ENCODE data around the gene PTPRN2.

The PTPRN2 gene

DNA sequence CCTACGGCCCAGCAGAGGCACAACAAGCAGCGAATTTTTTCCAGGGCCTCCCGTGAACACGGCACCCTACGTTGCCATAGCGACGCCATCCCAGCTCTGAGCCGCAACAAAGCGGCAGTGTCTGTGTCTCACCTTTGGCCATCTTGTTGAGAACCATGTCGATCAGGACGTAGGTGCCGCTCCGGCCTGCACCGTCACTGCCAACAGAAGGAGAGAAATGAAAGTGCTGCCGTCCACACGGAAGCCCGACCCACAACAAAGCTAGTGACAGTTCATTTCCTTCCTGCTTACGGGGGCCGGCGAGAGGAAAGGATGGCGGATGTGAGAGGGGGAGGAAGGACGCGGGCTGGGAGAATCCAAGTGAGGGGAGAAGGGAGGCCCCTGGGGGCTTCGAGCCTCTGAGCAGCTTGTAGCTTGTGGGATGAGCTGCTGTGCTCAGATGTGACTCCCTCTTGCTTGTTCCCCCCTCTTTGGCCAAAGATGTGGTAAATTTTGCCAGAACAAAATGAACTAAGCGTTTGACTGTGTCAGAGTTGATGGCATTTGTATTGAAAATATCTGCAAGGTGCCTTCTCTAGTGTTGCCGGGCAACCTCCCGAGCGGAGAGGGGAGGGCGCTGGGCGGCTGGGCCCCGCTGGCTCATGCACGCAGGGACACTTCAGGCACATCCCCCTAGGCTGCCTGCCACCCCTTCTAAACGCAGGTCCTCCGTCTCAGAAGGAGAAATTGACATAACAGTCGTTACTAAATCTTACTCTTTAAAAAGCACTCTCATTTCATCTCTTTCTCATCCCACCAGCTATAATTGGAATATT is 1018.6 kb downstream of the PTPRN2 start:
- H3K27ac ChIP-seq: no peak overlapping the region
- no peak for TF ChIP-seq ZFX (IDR thresholded peaks at IDR 0.05; ENCODE audit: borderline replicate concordance)
- TF ChIP-seq CTCF (IDR thresholded peaks at IDR 0.05): no peak

- no peak overlapping the region for H3K27ac ChIP-seq
- TF ChIP-seq ZFX (IDR thresholded peaks at IDR 0.05; ENCODE audit: borderline replicate concordance) (no peak), CTCF (IDR thresholded peaks at IDR 0.05) (no peak)
These were observed 1019.4 kb downstream of the PTPRN2 start for GRCh38 chr7:157568106-157568769.

DNA sequence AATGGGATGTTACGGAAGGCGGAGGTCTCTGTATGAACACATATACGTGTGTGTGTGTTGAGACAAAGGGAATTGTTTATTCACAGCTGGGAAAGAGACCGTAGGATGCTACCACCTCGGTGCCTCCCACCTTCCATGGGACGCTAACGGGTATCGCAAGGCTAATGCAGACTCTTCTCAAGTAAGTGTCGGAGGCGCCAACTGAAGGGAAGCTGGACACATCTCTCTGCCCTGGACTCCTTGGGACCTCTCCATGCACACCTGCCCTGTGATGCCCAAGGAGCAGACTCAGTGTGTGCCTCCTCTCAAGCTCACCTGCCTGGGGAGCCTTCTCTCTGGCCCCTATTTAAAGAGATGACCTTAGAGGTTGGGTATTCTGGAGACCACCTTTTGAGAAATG is 1020.0 kb downstream of the PTPRN2 start:
- H3K27ac ChIP-seq: no peak overlapping the region
- TF ChIP-seq CTCF (IDR thresholded peaks at IDR 0.05) (no peak), ZFX (IDR thresholded peaks at IDR 0.05; ENCODE audit: borderline replicate concordance) (no peak)

- TF ChIP-seq ZFX (IDR thresholded peaks at IDR 0.05; ENCODE audit: borderline replicate concordance): no peak
- no peak for TF ChIP-seq CTCF (IDR thresholded peaks at IDR 0.05)
- no peak overlapping the region for H3K27ac ChIP-seq
These were observed 1021.0 kb downstream of the PTPRN2 start for GRCh38 chr7:157566631-157567006.

DNA sequence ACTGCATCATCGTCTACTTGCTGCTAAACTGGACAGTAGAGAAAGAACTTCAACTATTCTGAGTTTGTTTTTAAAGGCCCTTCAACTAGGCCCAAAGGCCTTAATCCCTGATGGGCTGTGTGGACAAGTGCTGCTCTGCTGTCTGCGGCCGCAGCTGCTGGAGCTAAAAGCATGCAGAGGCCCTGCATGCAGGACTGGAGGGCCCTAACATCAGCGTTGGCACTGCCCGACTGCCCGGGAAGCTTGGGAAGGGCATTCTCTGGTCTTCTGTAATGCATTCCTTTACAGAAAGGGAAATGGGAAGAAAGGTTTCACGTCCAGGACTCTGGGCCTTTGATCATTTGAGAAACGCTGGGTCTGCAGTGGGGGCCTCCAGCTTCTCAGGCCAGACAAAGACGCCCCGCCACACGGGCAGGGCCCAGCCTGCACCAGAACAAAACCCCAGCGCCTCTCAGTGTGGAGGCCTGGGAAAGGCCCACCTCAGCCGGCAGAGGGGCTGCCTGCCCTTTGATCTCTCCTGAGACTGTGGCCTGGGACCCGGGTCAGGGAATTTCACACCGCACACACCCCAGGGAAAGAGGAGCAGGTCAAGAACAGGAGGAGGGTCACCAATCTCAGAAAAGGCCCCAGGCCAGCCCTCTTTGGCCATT is 1021.5 kb downstream of the PTPRN2 start:
- TF ChIP-seq CTCF (IDR thresholded peaks at IDR 0.05) (no peak), ZFX (IDR thresholded peaks at IDR 0.05; ENCODE audit: borderline replicate concordance) (no peak)
- no peak overlapping the region for H3K27ac ChIP-seq

- H3K27ac ChIP-seq: no peak overlapping the region
- TF ChIP-seq CTCF (IDR thresholded peaks at IDR 0.05) (no peak), ZFX (IDR thresholded peaks at IDR 0.05; ENCODE audit: borderline replicate concordance) (no peak)
These were observed 1022.4 kb downstream of the PTPRN2 start for GRCh38 chr7:157565201-157565626.
